GM19351 (cell line): ENCODE results near the gene NFATC1.

Experiments used
- ATAC-seq: cut with Tn5 transposase; IDR thresholded peaks from one replicate; pipeline ENCODE4 v1.9.1; 2021; ENCODE audit warnings: mild to moderate bottlenecking, moderate library complexity; ENCODE audit not compliant: unreplicated experiment

NFATC1 gene

GRCh38 chr18:79513381-79514081 is 117.8 kb downstream of the NFATC1 start:
- no peak for ATAC-seq

- ATAC-seq, result no peak
Observed at GRCh38 chr18:79515331-79515730, 119.6 kb downstream of the NFATC1 start.

GRCh38 chr18:79515944-79516351 is 120.2 kb downstream of the NFATC1 start:
- ATAC-seq, result no peak

- no peak for ATAC-seq
Observed at GRCh38 chr18:79516441-79516931, 120.8 kb downstream of the NFATC1 start.

- ATAC-seq, result no peak
Observed at GRCh38 chr18:79517341-79517740, 121.6 kb downstream of the NFATC1 start.

- no peak for ATAC-seq
Observed at GRCh38 chr18:79518028-79518682, 122.4 kb downstream of the NFATC1 start.

GRCh38 chr18:79518683-79519128 is 123.0 kb downstream of the NFATC1 start:
- no peak for ATAC-seq

- ATAC-seq, result no peak
Observed at GRCh38 chr18:79519751-79520477, 124.2 kb downstream of the NFATC1 start.

GRCh38 chr18:79520478-79521390 is 125.0 kb downstream of the NFATC1 start:
- no peak for ATAC-seq

GRCh38 chr18:79521416-79522205 is 125.9 kb downstream of the NFATC1 start:
- ATAC-seq, result no peak

GRCh38 chr18:79522451-79523205 is 126.9 kb downstream of the NFATC1 start:
- peak; percentile 16 for ATAC-seq

GRCh38 chr18:79523206-79523735 is 127.5 kb downstream of the NFATC1 start:
- peak; percentile 43 for ATAC-seq

GRCh38 chr18:79523736-79524180 is 128.0 kb downstream of the NFATC1 start:
- ATAC-seq, result peak; percentile 71

- peak; percentile 36 for ATAC-seq
Observed at GRCh38 chr18:79524181-79525078, 128.7 kb downstream of the NFATC1 start.

- ATAC-seq, result no peak
Observed at GRCh38 chr18:79525556-79526467, 130.1 kb downstream of the NFATC1 start.
